Stimulated activated naive CD4-positive, alpha-beta T cell (primary cell): ENCODE data around the gene AKT2.

ENCODE experiments used
- DNase-seq, 6 experiments: peaks; one replicate each; lab custom pipeline; 2025; lab: John Stamatoyannopoulos, UW

AKT2 gene

GRCh38 chr19:40300668-40301067, 15.5 kb upstream of the AKT2 start:
- no peak for DNase-seq

- no peak for DNase-seq
Observed at GRCh38 chr19:40298026-40298425, 12.9 kb upstream of the AKT2 start.

GRCh38 chr19:40294560-40294959, 9.4 kb upstream of the AKT2 start:
- no peak for DNase-seq

- DNase-seq, result no peak
Observed at GRCh38 chr19:40286971-40287421, 1.9 kb upstream of the AKT2 start.

GRCh38 chr19:40286235-40286970, 1.3 kb upstream of the AKT2 start:
- no peak for DNase-seq

GRCh38 chr19:40285353-40286234, 449 bp upstream of the AKT2 start:
- peak; percentile 89 to 99 (median 98) for DNase-seq

GRCh38 chr19:40284251-40284500, 969 bp downstream of the AKT2 start:
- DNase-seq, result no peak

- no peak for DNase-seq
Observed at GRCh38 chr19:40283414-40284250, 1.5 kb downstream of the AKT2 start.

GRCh38 chr19:40282920-40283319, 2.2 kb downstream of the AKT2 start:
- DNase-seq, result no peak

- DNase-seq, result no peak
Observed at GRCh38 chr19:40282209-40282580, 3.0 kb downstream of the AKT2 start.

- no peak for DNase-seq
Observed at GRCh38 chr19:40281381-40282208, 3.5 kb downstream of the AKT2 start.

- DNase-seq, result no peak
Observed at GRCh38 chr19:40280608-40281221, 4.4 kb downstream of the AKT2 start.

GRCh38 chr19:40279761-40280607, 5.2 kb downstream of the AKT2 start:
- DNase-seq, result no peak

- no peak for DNase-seq
Observed at GRCh38 chr19:40279120-40279551, 6.0 kb downstream of the AKT2 start.

GRCh38 chr19:40278361-40279035, 6.6 kb downstream of the AKT2 start:
- DNase-seq, result no peak

- DNase-seq, result no peak
Observed at GRCh38 chr19:40277356-40278059, 7.6 kb downstream of the AKT2 start.

GRCh38 chr19:40274585-40275544, 10.3 kb downstream of the AKT2 start:
- DNase-seq, result peak in 5 of 6 experiments; percentile 9 to 46 (median 36)
